ENCODE measurements around the gene FBXL20.

DNA sequence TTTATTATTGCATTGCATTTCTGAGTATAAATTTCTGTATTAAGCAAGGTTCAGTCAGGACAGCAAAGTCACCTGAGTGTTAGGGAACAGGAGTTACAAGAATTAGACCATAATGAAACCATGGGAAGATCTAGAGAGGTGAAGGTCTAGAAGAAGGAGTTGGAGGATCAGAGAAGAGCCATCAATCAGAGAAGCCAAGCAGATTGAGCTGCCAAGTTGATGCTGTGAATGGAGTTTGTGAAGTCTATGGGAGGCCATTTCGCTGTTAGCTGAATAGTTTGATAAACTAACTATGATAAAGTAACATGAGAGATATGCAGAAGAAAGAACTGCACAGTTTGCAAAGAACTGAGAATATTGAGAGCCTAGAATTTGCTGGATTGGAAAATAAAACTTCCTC, 40.4 kb downstream of the FBXL20 start:
- TF ChIP-seq TAF1 (IDR thresholded peaks at IDR 0.05; ENCODE audit: borderline replicate concordance, insufficient read depth, low read length) (no peak), FOXP2 (optimal IDR thresholded peaks at IDR 0.05; ENCODE audit: borderline replicate concordance, extremely low read depth, extremely low read length, insufficient read depth) (no peak)

Data from PFSK-1 (cell line).